ENCODE data around the gene TRIM63.

GRCh38 chr1:26034504-26035202, 32.8 kb downstream of the TRIM63 start:
- TF ChIP-seq HOXB5 (CRISPR knock-in tag; IDR thresholded peaks at IDR 0.05) (no peak), RARB (CRISPR knock-in tag; IDR thresholded peaks at IDR 0.05) (no peak), CTCF (IDR thresholded peaks at IDR 0.05) (no peak), FOSL2 (IDR thresholded peaks at IDR 0.05) (no peak), FOSL2 (CRISPR knock-in tag; IDR thresholded peaks at IDR 0.05) (no peak), POLR2A (IDR thresholded peaks at IDR 0.05; ENCODE audit: low read length) (no peak), JUNB (IDR thresholded peaks at IDR 0.05) (no peak), EHMT2 (IDR thresholded peaks at IDR 0.05; ENCODE audit: low read depth) (no peak), MAX (IDR thresholded peaks at IDR 0.05) (no peak), HEYL (CRISPR knock-in tag; IDR thresholded peaks at IDR 0.05) (no peak), EP300 (IDR thresholded peaks at IDR 0.05) (no peak), REST (IDR thresholded peaks at IDR 0.05) (no peak), CHD2 (IDR thresholded peaks at IDR 0.05; ENCODE audit: low read length, partially characterized antibody) (no peak), POLR2AphosphoS2 (conservative IDR thresholded peaks at IDR 0.05; ENCODE audit: low read length) (no peak), RAD21 (conservative IDR thresholded peaks at IDR 0.05 in 1 of 2, IDR thresholded peaks at IDR 0.05 in 1 of 2) (no peak)
